GM21825 (cell line): ENCODE data around the gene IL10.
A peak's percentile ranks its signal among the peaks of the same experiment; 100 is the strongest.

Source experiments
- ATAC-seq: cut with Tn5 transposase; IDR thresholded peaks from one replicate; pipeline ENCODE4 v1.9.1; 2021; ENCODE audit warnings: mild to moderate bottlenecking, moderate library complexity; ENCODE audit not compliant: unreplicated experiment

Gene IL10

GRCh38 chr1:206772243-206772937 is at the start of gene IL10:
TSS of gene IL10 (minus strand) at chr1:206772494. CDS start at chr1:206772435, 59 bp downstream.
- ATAC-seq, result no peak

- ATAC-seq, result no peak
These were observed 49.2 kb upstream of the IL10 start for GRCh38 chr1:206821493-206821892.

GRCh38 chr1:206816390-206817287 is 44.3 kb upstream of the IL10 start:
- peak; percentile 58 for ATAC-seq

DNA sequence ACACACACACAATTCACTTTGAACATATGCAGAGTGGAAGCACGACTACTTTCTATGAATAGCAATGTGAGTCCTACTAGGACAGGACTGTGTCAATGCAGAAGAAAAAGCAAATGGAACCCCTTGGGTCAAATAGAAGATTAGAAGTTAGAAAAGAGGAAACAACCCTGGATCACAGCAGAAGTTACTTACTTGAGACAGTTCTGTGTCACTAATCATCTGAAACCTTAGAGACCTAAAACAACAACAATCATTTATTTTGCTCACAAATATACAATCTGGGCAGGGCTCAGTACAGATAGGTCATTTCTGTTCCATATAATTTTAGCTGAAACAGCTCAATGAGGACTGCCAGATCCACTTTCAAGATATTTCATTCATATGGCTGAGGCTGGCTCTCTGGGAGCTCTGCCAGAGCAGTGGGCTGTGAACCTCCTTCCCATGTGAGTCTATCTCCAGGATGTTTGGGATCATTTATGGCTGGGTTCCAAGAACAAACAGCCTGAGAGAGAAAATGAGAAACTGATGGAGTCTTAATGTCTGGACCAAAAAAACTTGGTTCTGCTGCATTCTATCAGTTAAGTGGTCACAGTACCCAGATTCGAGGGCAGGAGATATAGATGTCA is 42.5 kb upstream of the IL10 start:
- ATAC-seq, result no peak

GRCh38 chr1:206812471-206812870 is 40.2 kb upstream of the IL10 start:
- ATAC-seq, result no peak

DNA sequence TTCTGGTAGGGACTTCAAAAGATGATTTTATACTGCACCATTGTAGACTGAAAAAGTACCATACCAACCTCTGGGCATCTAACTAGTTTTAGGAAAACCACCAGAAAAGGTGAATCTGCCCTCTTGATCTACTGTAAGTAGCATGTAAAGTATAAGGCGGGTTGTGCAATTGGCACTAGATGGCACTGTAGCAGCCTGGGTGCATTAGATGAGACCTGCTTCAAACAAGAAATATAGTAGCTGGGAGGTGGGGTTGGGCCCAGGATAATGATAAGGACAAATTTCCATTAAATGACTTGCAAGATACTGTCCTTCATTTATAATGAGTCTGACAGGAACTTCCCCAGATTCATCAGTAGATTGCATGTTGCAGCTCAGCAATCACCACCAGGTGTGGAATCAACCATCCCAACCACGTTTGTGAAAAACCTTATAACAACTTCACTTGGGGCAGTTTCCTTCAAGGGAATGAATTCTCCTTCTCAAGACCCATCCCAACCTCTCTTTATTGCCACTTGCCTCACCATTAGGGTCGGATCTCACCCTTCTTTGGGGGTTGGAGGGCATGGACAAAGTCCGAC is 37.3 kb upstream of the IL10 start:
- ATAC-seq, result no peak

- no peak for ATAC-seq
These were observed 36.3 kb upstream of the IL10 start for GRCh38 chr1:206808615-206809014.

GRCh38 chr1:206805357-206805756 is 33.1 kb upstream of the IL10 start:
- ATAC-seq, result no peak

GRCh38 chr1:206804156-206804737 is 32.0 kb upstream of the IL10 start:
- ATAC-seq, result no peak

- ATAC-seq, result peak; percentile 96
These were observed 31.0 kb upstream of the IL10 start for GRCh38 chr1:206803221-206803730.

DNA sequence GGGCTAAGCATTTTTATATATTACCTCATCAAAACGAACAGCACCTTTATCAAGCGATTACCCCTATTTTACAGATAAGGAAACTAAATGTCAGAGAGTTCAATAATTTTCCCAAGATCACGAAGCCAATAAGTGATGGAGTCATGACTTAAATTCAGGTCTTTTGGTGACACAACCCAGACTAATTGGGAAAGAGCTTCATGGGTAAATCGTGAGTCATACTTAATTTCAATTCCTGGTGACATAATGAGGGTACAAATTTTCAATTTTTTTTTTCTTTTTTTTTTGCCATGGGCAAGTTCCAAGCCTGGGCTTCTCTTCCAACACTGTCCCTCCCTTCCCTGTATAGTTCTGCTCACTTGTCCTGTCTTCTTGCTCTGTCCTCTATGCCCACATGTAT is 30.1 kb upstream of the IL10 start:
- no peak for ATAC-seq

GRCh38 chr1:206801467-206801866 is 29.2 kb upstream of the IL10 start:
- ATAC-seq, result no peak

DNA sequence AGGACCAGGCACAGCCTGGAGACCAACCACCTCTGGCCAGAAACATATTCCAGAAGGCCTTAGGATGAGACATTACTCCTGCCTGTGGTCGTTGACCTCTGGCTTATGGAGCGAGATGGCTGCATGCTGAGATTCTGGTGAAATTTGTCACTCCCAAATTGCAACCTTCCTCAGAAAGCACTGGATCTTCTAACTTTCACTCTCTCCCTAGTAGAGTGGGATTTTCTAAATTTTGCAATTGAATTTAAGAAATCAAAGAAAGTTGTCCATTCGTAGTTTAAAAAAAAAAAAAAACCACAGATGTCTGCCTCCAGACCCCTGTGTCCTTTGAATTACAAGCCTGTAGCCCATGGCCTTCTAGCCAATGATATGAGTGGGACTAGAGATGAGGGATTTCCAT is 28.6 kb upstream of the IL10 start:
- no peak for ATAC-seq

- ATAC-seq, result no peak
These were observed 28.1 kb upstream of the IL10 start for GRCh38 chr1:206800411-206800810.

DNA sequence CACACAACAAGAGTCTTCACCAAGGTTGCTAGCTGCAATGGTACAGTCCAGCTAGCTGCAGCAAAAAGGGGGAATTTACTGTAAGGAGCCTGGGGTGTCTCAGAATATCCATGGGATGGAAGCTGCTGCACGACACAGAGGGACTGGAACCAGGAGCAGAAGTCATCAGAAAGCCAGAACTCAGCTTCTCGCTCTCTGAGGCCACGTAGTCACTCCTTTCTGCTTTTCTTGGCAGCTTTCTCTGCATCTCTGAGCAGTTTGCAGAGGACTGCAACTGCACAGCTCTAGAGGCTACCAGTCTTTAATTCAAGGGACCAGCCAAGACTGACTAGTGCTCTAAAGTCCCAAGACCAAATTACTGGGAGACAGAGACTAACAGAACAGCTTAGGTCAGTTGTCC is 27.0 kb upstream of the IL10 start:
- ATAC-seq, result no peak

DNA sequence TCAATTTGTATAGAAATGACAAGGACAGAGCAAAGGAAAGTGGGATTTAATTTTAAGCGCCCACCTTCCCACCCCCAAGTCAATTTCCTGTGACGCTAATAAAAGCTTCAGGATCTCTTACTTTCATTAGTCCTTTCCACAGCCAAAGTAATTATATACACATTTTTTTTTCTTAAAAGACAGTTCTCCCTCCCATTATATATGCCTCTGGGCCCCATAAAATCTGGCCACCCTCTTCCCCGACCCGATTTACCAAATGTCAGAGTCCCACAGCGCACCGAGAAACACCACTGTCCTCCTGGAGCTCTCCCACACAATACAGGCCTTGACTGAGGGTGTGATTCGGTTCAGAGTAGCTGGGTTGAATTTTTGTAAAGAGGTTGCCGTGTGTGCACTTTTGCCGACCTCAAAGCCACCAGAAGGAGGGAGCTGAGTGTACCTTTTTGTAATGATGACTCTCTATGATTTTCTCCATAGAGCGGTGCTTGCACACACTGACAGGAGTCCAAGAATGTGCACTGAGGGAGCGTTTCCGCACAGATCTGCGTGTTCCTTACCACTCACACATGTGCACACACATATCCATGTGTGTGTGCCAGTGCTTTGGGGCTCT is 26.2 kb upstream of the IL10 start:
- no peak for ATAC-seq

DNA sequence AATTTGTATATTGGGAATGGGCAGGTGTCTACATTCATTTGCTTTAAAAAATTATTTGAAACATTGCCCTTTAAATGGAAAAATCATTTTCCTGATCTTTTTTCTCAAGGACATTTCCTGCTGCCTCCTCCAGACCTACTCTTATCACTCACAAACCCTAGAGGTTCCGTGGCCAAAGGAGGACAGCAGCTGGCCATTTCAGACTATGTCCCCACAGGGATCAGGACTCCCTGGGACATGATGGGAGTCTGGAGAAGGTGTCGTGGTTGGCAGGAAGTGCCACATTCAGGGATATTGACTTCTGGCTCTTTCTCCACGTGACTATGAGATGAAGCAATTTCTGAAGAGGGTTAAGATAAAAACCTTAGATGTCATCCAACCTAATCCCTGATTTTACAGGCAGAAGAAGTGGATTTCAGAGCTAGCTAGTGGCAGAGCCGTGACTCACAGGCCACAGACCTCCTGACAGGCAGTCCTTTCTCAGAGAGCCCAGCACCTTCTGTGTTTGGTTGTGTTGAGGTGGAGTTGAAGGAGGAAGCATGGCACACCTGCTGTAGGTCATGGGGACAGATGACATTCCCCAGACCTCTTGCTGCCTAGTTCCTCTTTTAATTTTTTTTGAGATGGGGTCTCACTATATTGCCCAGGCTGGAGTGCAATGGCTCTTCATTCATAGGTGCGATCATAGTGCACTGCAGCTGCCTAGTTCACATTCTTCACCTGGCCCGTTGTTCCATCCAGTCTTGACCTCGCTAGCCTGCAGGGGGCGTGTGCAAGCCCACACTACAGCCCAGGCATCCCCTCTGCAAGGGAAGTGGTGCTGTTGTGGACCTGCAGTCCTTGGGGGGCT is 25.5 kb upstream of the IL10 start:
- ATAC-seq, result no peak

GRCh38 chr1:206796981-206797402 is 24.7 kb upstream of the IL10 start:
- no peak for ATAC-seq

- ATAC-seq, result no peak
These were observed 23.8 kb upstream of the IL10 start for GRCh38 chr1:206796116-206796515.
